Naive thymus-derived CD8-positive, alpha-beta T cell (primary cell): ENCODE data around the gene ZNF410. TPM values are rescaled to one million over a fixed set of nuclear protein-coding genes. Genes with fewer than 3 reads are reported as not detected.

ENCODE experiments used
- ATAC-seq, 2 donors: fragments of 150-1000 bp; cut with Tn5 transposase in 1 of 2; sonication (Bioruptor Pico), chemical (Tn5 transposase) in 1 of 2; 1 replicate in 1 of 2; 2 replicates in 1 of 2; pipeline ENCODE4 v1.10.0; 2021; ENCODE audit warnings: mild to moderate bottlenecking in 2 of 2, moderate library complexity in 2 of 2
- POLR2A ChIA-PET: fragments of 350-600 bp; sonication (Branson Sonifier 250); formaldehyde crosslinking; loops from one replicate; lab custom pipeline; 2021; ENCODE audit warnings: antibody characterized with exemption; lab: Charles Lee
- DNase-seq, 10 donors: peaks; one replicate each; pipeline versions ENCODE4 v3.0.0 to v3.0.0-alpha.2; 2020 to 2022
- H3K27ac Mint-ChIP-seq, 10 donors: one replicate each; pipeline ENCODE4 v1.8.0; 2020 to 2022; ENCODE audit warnings: mild to moderate bottlenecking in 10 of 10, mixed read lengths in 10 of 10, moderate library complexity in 4 of 10, inconsistent platforms in 1 of 10
- H3K27me3 Mint-ChIP-seq, 5 donors: one replicate each; pipeline ENCODE4 v1.8.0; 2021 to 2022; ENCODE audit warnings: mixed read lengths in 5 of 5
- H3K36me3 Mint-ChIP-seq, 3 donors: one replicate each; pipeline ENCODE4 v1.8.0; 2020 to 2022; ENCODE audit warnings: mixed read lengths in 3 of 3, mild to moderate bottlenecking in 2 of 3, inconsistent platforms in 1 of 3
- H3K4me1 Mint-ChIP-seq, 4 donors: one replicate each; pipeline ENCODE4 v1.8.0; 2021 to 2022; ENCODE audit warnings: mixed read lengths in 4 of 4
- H3K4me3 Mint-ChIP-seq, 10 donors: one replicate each; pipeline ENCODE4 v1.8.0; 2020 to 2022; ENCODE audit warnings: mild to moderate bottlenecking in 10 of 10, mixed read lengths in 10 of 10, moderate library complexity in 6 of 10, inconsistent platforms in 1 of 10
- H3K9me3 Mint-ChIP-seq, 9 donors: one replicate each; pipeline ENCODE4 v1.8.0; 2020 to 2022; ENCODE audit warnings: mixed read lengths in 9 of 9, mild to moderate bottlenecking in 3 of 9, inconsistent platforms in 1 of 9, moderate library complexity in 1 of 9
- polyA plus RNA-seq, 3 donors: library from polyadenylated mRNA; unstranded; fragments of 300-500 nt; fragmentation: Illumina TruSeq; gene quantifications; one replicate each; pipeline ENCODE4 v1.2.3, GENCODE V29; 2021
- total RNA-seq, 8 experiments: library from RNA in 2 of 8; stranded (reverse) in 2 of 8; gene quantifications; one replicate each; pipeline ENCODE4 v1.2.3 and lab custom pipeline; 2021 to 2026

ZNF410 gene
- total and polyA plus RNA-seq, 5 experiments from 2014 or later: 50.6 to 64.8 (median 50.8) TPM

GRCh38 chr14:73937012-73937411 is 50.4 kb downstream of the ZNF410 start:
- no peak overlapping the region for H3K4me3 Mint-ChIP-seq
- no peaks in the 10 kb centered on the region for H3K9me3 Mint-ChIP-seq
- DNase-seq: no peak
- no peaks in the 10 kb centered on the region for H3K27me3 Mint-ChIP-seq
- H3K36me3 Mint-ChIP-seq: peaks cover 0 to 57% (median 0%) of the 10 kb centered on the region in 3 donors
- POLR2A ChIA-PET: no interaction called here
- H3K27ac Mint-ChIP-seq: peak overlapping the region in 4 of 10 donors; percentile 0 to 46 (median 7)
- ATAC-seq: no peak
- no peaks in the 10 kb centered on the region for H3K4me1 Mint-ChIP-seq

- Mint-ChIP-seq H3K36me3 (peaks cover 0 to 39% (median 11%) of the 10 kb centered on the region in 3 donors), H3K27ac (no peak overlapping the region), H3K27me3 (no peaks in the 10 kb centered on the region), H3K4me1 (peaks cover 0 to 6% (median 0%) of the 10 kb centered on the region in 4 donors), H3K9me3 (no peaks in the 10 kb centered on the region), H3K4me3 (no peak overlapping the region)
- POLR2A ChIA-PET: no interaction called here
- ATAC-seq (no peak), DNase-seq (no peak)
Measured at GRCh38 chr14:73942180-73942579, 55.5 kb downstream of the ZNF410 start.

- Mint-ChIP-seq H3K9me3 (no peaks in the 10 kb centered on the region), H3K27ac (peak overlapping the region in 2 of 10 donors; percentile 41 to 64), H3K36me3 (peaks cover 0 to 34% (median 11%) of the 10 kb centered on the region in 3 donors), H3K4me3 (no peak overlapping the region), H3K4me1 (peaks cover 0 to 8% (median under 1%) of the 10 kb centered on the region in 4 donors), H3K27me3 (no peaks in the 10 kb centered on the region)
- no peak for DNase-seq
- POLR2A ChIA-PET: no interaction called here
- ATAC-seq: no peak
Measured at GRCh38 chr14:73943083-73943482, 56.4 kb downstream of the ZNF410 start.

- H3K4me3 Mint-ChIP-seq: no peak overlapping the region
- no peaks in the 10 kb centered on the region for H3K9me3 Mint-ChIP-seq
- POLR2A ChIA-PET: no interaction called here
- peaks cover 0 to 32% (median 11%) of the 10 kb centered on the region in 3 donors for H3K36me3 Mint-ChIP-seq
- H3K27me3 Mint-ChIP-seq: no peaks in the 10 kb centered on the region
- ATAC-seq (no peak), DNase-seq (no peak)
- no peak overlapping the region for H3K27ac Mint-ChIP-seq
- peaks cover under 1 to 8% (median 2%) of the 10 kb centered on the region in 4 donors for H3K4me1 Mint-ChIP-seq
Measured at GRCh38 chr14:73944432-73945158, 57.9 kb downstream of the ZNF410 start.

GRCh38 chr14:73945159-73945670 is 58.6 kb downstream of the ZNF410 start:
- H3K36me3 Mint-ChIP-seq: peaks cover 0 to 32% (median 11%) of the 10 kb centered on the region in 3 donors
- POLR2A ChIA-PET: no interaction called here

GRCh38 chr14:73949752-73950734 is 63.4 kb downstream of the ZNF410 start, which contains the start of the genes COQ6 and FAM161B:
TSS of gene COQ6 (plus strand) at chr14:73950302. CDS start at chr14:73950333, 31 bp downstream.
TSS of gene FAM161B (minus strand) at chr14:73950094. CDS start at chr14:73950026, 68 bp downstream.
- Mint-ChIP-seq H3K4me1 (peaks cover 5 to 27% (median 18%) of the 10 kb centered on the region in 4 donors), H3K27me3 (no peaks in the 10 kb centered on the region), H3K4me3 (peak within 1 kb of the TSS; percentile 92 to 100 (median 98)), H3K27ac (peak within 1 kb of the TSS; percentile 91 to 99 (median 97)), H3K9me3 (no peaks in the 10 kb centered on the region), H3K36me3 (peaks cover 0 to 27% (median 3%) of the 10 kb centered on the region in 3 donors)
- POLR2A ChIA-PET: interaction anchor here (0.8 to 1.7 kb wide), 7 partner anchors 9 to 459 kb away, joined by 3 to 5 read pairs (median 3); partner anchors contain the start of genes BBOF1, ENTPD5, RIOX1 and ZNF410
- peak; percentile 91 to 92 for ATAC-seq
- peak; percentile 82 to 96 (median 94) for DNase-seq

More at GRCh38 chr14:73945159-73945670, 58.6 kb downstream of the ZNF410 start:
- Mint-ChIP-seq H3K9me3 (no peaks in the 10 kb centered on the region), H3K27ac (no peak overlapping the region), H3K4me3 (no peak overlapping the region), H3K27me3 (no peaks in the 10 kb centered on the region), H3K4me1 (peaks cover 6 to 11% (median 8%) of the 10 kb centered on the region in 4 donors)
- no peak for ATAC-seq
- no peak for DNase-seq

- ATAC-seq: no peak
- Mint-ChIP-seq H3K9me3 (no peaks in the 10 kb centered on the region), H3K27me3 (no peaks in the 10 kb centered on the region), H3K4me3 (peak overlapping the region in 1 of 10 donors; percentile 19), H3K36me3 (peaks cover 0 to 56% (median 2%) of the 10 kb centered on the region in 3 donors), H3K4me1 (peaks cover 3 to 26% (median 17%) of the 10 kb centered on the region in 4 donors), H3K27ac (peak overlapping the region in 4 of 10 donors; percentile 1 to 51 (median 30))
- no peak for DNase-seq
- POLR2A ChIA-PET: no interaction called here
Measured at GRCh38 chr14:73953731-73954130, 67.1 kb downstream of the ZNF410 start.

- Mint-ChIP-seq H3K4me3 (no peak overlapping the region), H3K27me3 (no peaks in the 10 kb centered on the region), H3K27ac (peak overlapping the region in 1 of 10 donors; percentile 15), H3K9me3 (no peaks in the 10 kb centered on the region), H3K36me3 (peaks cover 0 to 76% (median 2%) of the 10 kb centered on the region in 3 donors), H3K4me1 (peaks cover 0 to 16% (median 9%) of the 10 kb centered on the region in 4 donors)
- no peak for ATAC-seq
- POLR2A ChIA-PET: no interaction called here
- no peak for DNase-seq
Measured at GRCh38 chr14:73955674-73956073, 69.0 kb downstream of the ZNF410 start.

- peaks cover 0 to 90% (median 2%) of the 10 kb centered on the region in 3 donors for H3K36me3 Mint-ChIP-seq
- H3K27ac Mint-ChIP-seq: peak overlapping the region in 3 of 10 donors; percentile 15 to 67 (median 38)
- no peak for ATAC-seq
- H3K4me3 Mint-ChIP-seq: no peak overlapping the region
- no peaks in the 10 kb centered on the region for H3K9me3 Mint-ChIP-seq
- H3K27me3 Mint-ChIP-seq: no peaks in the 10 kb centered on the region
- no peak for DNase-seq
- peaks cover 0 to 2% (median 0%) of the 10 kb centered on the region in 4 donors for H3K4me1 Mint-ChIP-seq
- POLR2A ChIA-PET: interaction anchor here (0.7 kb wide), 1 partner anchor 8 kb away, joined by 5 read pairs; the partner anchor contains the start of genes COQ6 and FAM161B
Measured at GRCh38 chr14:73958591-73958990, 71.9 kb downstream of the ZNF410 start.

- Mint-ChIP-seq H3K27ac (peak overlapping the region in 1 of 10 donors; percentile 4), H3K4me3 (no peak overlapping the region), H3K36me3 (peaks cover 0 to 84% (median 0%) of the 10 kb centered on the region in 3 donors), H3K27me3 (no peaks in the 10 kb centered on the region), H3K4me1 (no peaks in the 10 kb centered on the region), H3K9me3 (no peaks in the 10 kb centered on the region)
- DNase-seq (no peak), ATAC-seq (no peak)
- POLR2A ChIA-PET: no interaction called here
Measured at GRCh38 chr14:73961192-73961591, 74.5 kb downstream of the ZNF410 start.

- POLR2A ChIA-PET: no interaction called here
- H3K36me3 Mint-ChIP-seq: peaks cover 0 to 76% (median 7%) of the 10 kb centered on the region in 3 donors
- ATAC-seq: no peak
Measured at GRCh38 chr14:73965216-73965615, 78.6 kb downstream of the ZNF410 start.

GRCh38 chr14:73968885-73969284 is 82.2 kb downstream of the ZNF410 start:
- POLR2A ChIA-PET: no interaction called here
- ATAC-seq: no peak
- no peak for DNase-seq
- Mint-ChIP-seq H3K27me3 (no peaks in the 10 kb centered on the region), H3K4me1 (no peaks in the 10 kb centered on the region), H3K4me3 (no peak overlapping the region), H3K27ac (no peak overlapping the region), H3K9me3 (no peaks in the 10 kb centered on the region), H3K36me3 (peaks cover 0 to 58% (median 7%) of the 10 kb centered on the region in 3 donors)

More at GRCh38 chr14:73965216-73965615, 78.6 kb downstream of the ZNF410 start:
- no peaks in the 10 kb centered on the region for H3K4me1 Mint-ChIP-seq
- peak overlapping the region in 5 of 10 donors; percentile 7 to 80 (median 51) for H3K27ac Mint-ChIP-seq
- H3K9me3 Mint-ChIP-seq: no peaks in the 10 kb centered on the region
- no peak for DNase-seq
- no peaks in the 10 kb centered on the region for H3K27me3 Mint-ChIP-seq
- H3K4me3 Mint-ChIP-seq: no peak overlapping the region
